HG03159 (cell line): ENCODE measurements around the gene FKBP3.

Experiments used
- ATAC-seq: cut with Tn5 transposase; IDR thresholded peaks from one replicate; pipeline ENCODE4 v1.9.1; 2021; ENCODE audit warnings: mild to moderate bottlenecking, moderate library complexity; ENCODE audit not compliant: unreplicated experiment

Gene FKBP3

GRCh38 chr14:45065956-45066355 is 68.3 kb downstream of the FKBP3 start:
- ATAC-seq: no peak
